Suppressor macrophage treated with lipopolysaccharide for 1 hour (primary cell): Measurements from ENCODE around the gene ZNF827.
"Not testable (repeated sequence)": the region's sequence is repeated elsewhere in the genome, so short reads cannot be mapped to it uniquely, and the experiment has no call there.

ENCODE experiments used
- DNase-seq, 3 donors: peaks; one replicate each; pipeline ENCODE4 v3.0.0-alpha.2; 2020 to 2022

ZNF827 gene

GRCh38 chr4:145860446-145860845 lies 78.2 kb downstream of the ZNF827 start:
- DNase-seq: no peak

DNA sequence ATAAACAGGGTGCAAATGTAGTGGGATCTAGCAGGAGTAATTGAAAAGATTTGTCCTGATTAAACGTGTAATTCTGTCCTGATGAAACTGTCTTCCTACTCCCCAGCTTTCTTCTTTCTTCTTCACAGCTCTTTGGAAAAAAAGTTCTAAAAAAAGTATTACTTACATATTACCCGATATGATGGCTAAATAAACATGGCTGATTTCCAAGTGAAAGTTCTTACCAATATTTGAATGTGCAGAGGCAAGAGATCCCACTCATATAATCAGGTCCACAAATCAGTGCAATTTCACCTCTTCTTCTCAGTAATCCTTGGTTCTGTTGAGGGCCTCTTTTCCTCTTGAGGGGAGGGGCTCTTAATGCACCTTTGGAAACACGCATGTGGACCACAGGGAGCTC lies 78.7 kb downstream of the ZNF827 start:
- DNase-seq: no peak

DNA sequence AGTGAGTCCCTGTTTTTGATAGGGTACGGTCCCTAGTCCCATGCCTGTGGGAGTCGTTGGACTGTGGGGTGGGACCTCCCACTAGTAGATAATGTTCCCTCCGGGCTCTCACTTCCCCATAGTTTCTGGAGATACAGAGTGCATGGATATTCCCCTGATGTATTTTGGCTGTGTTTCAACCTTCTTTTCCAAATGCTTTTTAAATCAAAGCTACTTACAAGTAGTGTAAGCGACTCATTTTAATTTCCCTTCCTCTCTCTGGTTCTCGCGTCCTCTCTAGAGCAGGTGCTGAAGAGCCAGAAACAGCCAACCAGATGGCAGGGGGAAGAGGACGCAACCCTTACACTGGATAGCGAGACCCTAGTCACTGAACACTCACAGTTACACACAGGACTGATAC lies 79.2 kb downstream of the ZNF827 start:
- DNase-seq: no peak

DNA sequence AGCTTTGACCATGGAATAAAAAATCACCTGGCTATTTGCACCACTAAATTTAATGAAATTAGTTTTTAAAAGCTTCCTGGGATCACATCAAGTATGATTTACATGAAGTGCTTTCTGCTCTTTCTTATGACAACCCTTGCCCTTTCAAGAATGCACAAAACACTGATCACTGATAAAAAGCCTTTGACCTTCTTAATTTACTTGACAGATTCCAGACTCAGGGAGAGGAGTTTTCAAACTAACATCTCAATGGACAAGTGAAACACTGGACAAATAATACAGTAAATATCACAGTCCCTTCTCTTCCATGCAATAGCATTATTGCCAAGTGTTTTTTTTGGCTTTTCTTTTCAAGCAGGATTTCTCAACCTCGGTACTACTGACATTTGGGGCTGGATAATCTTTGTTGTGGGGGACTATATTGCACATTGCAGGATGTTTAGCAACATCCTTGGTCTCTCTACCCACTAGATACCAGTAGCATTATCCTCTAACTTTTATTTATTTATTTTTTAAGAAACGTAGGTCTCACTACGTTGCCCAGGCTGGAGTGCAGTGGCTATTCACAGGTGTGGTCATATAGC lies 86.3 kb downstream of the ZNF827 start:
- no peak for DNase-seq

DNA sequence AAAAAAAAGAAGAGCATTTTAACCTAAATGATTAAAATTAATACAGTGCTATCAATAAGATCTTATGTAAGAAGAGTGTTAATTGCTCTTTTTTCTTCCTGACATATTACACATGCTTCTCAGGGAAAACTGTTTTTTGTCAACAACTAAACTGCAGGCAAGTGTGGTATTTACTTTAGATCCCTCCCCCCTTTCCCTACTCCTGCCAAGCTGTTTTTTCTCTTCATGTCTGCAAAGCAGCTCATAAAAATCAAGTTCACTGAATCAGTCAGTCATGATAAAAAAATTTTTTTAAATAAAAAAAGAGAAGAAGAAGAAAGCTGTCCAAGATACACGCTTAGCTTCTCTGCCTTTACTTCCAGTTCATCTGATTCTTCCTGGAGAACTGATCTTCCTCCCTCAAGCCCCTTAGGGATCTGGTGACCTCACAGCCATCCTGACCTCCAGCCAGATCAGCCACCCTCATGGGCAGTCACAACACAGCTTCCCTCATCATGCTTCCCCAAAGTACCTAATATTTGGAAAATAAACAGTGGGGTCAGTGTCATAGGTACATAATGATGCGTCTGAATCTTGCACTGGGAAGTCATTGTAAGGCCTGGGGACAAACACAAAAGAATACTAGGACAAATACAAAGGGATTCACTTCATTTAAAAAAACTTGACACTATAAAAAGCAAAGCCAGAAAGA lies 87.0 kb downstream of the ZNF827 start:
- DNase-seq: no peak

GRCh38 chr4:145847764-145848163 lies 90.9 kb downstream of the ZNF827 start:
- DNase-seq: no peak

GRCh38 chr4:145845118-145845517 lies 93.5 kb downstream of the ZNF827 start:
- DNase-seq: no peak

GRCh38 chr4:145843639-145844038 lies 95.0 kb downstream of the ZNF827 start:
- DNase-seq: no peak

DNA sequence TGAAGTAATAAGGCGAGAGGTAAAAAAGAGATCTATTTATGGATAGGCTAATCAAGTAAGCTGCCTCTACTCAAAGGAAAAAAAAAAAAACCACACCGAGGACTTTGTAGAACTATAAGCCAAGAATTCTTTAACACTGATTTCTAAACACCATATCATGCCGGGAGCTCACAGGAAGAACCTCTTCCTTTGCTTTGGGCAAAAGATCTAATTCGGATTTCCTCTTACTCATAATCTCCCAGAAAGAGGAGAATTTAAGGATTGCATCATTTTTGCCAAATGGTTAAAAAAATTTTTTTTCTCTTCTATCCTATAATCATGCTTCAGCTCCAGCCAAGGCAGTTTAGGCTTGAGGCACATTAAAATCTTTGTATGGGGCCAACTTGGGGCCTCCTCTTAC lies 95.5 kb downstream of the ZNF827 start:
- DNase-seq: peak in 2 of 3 donors; percentile 40 to 46

GRCh38 chr4:145842224-145842887 lies 96.3 kb downstream of the ZNF827 start:
- DNase-seq: no peak

DNA sequence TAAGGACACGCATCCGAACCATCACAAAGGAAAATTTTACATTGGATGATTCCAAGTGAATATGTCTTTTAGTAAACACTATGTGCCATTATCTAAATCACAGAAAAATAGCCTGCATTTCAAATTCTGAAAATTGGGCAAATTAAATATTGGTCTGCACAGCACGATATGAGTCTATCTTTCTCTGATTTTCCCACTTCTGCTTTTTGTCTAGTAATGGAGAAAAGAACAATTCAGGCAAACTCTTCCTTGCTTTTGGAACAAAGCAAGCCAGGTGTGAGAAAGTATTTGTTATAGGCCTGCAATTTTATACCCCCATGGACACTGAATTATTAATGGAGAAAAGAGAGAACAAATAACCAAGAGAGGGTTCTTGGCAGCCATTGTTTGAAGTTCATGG lies 97.8 kb downstream of the ZNF827 start:
- no peak for DNase-seq

GRCh38 chr4:145840162-145840768 lies 98.4 kb downstream of the ZNF827 start:
- DNase-seq: peak; percentile 38 to 59 (median 41)

GRCh38 chr4:145839151-145839550 lies 99.5 kb downstream of the ZNF827 start:
- no peak for DNase-seq

DNA sequence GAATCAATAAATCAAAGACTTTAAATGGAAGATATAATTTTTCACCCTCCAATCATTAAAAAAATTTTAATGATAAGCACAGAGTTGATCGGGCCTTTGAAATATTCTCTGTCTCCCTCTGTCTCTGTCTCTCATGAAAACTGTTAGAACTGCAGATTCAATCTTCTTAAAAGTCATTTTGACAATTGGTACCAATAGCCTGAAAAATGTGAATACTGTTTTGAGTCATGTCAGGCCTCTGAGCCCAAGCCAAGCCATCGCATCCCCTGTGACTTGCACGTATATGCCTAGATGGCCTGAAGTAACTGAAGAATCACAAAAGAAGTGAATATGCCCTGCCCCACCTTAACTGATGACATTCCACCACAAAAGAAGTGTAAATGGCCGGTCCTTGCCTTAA lies 106.2 kb downstream of the ZNF827 start:
- not testable (repeated sequence) for DNase-seq

- peak; percentile 42 to 71 (median 62) for DNase-seq
Measured at GRCh38 chr4:145830699-145831098, 107.9 kb downstream of the ZNF827 start.

DNA sequence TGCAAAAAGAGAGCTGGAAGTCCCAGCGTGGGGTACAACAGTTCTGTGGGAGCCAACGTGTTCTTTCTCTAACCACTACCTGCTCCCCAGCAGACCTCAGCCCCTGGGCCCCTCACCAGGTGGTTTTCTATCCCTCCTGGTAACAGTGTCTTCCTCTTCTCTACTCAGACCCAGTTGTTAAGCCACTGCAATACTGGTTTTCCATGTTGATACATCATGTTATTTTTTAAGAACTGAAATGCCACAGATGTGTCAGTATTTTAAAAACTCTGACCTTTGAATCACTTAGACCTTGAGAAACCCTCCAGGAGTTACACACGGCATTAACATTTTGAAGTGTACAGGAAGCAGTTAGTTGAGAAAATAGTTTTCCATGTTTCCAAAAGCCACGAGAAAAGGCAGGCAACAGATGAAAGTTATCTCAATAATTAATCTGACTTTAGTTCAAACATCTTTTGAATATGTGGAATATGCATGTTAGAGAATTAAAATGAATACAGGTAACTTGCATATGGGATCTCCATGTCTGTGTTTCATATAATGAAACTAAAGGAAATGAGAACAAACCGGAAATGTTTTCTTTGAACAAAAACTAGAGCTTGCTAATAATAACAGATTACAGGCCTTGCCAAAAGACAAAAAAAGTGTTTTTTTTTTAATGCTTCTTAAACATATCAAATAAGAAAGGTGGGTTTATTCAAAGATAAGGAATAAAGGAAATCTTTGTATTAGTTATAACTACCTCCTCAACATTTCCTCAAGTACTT lies 108.8 kb downstream of the ZNF827 start:
- peak in 1 of 3 donors; percentile 30 for DNase-seq

- no peak for DNase-seq
Measured at GRCh38 chr4:145828802-145829485, 109.7 kb downstream of the ZNF827 start.

DNA sequence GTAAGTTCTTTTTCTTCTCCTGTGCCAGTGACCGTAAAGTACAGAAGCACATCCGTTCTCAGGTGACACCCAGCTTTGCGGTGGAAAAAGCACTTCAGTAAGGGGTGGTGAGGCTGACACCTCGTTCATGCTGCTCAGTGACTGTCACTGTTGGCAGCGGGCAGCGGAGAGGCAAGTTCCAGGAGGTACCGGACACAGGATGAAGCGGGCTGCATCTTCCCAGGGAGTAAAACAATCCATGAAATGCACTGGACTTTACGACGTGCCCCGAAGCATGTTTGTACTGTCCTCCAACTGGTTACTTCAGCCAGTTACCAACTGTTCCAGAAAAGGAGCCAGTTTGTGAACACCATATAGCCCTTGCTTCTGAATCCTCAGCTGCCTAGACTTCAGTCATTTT lies 110.7 kb downstream of the ZNF827 start:
- no peak for DNase-seq

DNA sequence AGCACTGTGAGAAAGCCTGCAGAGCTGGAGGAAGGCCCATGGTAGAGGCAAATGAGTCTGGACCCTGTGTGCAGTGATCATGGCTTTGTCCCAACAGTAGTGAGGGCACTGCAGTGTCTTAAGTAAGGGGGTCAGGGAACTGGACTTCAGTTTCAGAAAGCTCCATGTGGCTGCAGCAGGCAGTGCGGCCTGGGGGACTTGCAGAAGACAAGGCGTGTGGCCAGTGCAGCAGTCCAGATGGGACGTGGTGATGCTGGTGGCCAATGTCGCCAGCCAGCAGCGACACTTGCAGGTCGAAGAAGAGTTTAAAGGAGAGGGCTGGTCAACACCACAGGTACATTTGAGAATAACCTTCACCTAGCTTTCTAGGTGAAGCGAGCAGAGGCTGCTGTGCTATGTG lies 113.4 kb downstream of the ZNF827 start:
- DNase-seq: no peak

DNA sequence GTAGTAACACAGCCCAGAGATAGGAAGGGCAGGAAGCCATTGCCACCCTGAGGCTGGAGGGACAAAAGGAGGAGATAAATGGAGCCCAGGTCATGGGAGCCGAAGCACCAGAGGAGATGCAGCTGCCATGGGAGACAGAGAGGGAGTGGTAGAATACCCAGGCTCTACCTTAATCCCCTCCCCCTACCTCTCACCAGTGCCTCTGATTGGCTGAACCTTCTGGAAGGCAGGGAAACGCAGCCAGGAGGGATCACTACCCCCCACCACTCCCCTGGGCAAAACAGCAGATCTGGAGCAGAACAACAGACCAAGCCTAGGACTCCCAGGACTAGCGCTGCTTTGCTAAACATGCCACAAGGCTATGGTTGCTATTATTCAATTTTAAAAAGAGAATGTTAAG lies 114.2 kb downstream of the ZNF827 start:
- DNase-seq: no peak

DNA sequence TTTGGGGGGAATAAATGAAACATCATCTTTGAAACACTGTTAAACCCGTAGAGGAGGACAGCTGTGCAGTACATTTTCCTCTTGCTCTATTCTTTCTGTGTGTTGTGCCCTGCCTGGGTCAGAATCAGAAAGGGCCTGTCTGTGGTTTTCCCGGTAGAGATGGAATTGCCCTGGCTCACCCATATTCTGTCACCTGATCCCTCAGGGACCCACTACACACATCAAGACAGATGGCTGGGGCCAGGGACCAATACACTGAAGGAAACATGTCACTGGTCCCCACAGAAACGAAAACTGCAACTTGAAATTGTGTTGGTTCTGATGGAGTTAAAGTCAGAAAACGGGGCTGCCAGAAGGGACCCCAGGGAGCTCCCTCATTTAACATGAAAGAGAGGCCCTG lies 114.9 kb downstream of the ZNF827 start:
- DNase-seq: no peak

DNA sequence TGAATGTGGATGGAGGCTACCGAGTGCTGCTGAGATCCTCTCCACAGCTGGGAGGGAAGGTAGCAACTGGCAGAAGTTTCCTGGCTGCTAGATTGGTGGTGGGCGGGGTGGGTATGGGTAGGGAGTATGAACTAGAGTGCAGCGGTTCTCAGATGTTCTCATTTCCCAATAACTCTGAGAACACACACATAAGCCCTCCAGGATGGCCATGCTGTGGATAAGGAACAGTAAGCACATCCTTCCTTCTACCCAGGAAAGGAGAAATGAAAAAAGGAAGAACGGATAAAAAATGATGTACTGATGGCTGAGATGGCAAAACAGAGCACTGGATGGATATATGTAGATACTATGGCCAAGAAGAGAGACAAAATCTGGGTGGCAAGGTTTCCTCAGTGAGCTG lies 116.0 kb downstream of the ZNF827 start:
- peak in 1 of 3 donors; percentile 14 for DNase-seq

DNA sequence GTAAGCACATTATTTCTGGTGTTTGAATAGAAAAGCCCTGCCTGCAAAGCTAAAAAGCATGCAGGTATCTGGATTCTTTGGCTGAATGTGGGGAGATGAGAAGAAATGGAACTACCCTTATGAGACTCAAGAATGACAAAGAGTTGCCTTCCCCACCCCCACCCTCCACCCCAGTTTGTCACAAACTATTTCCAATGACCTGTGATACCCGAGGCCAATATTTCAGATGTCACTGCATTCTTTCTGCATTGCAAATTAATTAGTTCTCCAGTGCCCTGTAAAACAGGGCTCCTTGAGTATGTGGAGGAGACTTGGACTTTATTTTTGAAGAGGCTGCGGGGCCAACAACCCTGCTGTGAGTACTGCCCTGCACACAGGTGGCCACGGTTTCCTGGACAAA lies 116.4 kb downstream of the ZNF827 start:
- no peak for DNase-seq
